Panc1 (cell line): Measurements from ENCODE around the gene SLC9A6. TPM values are rescaled to one million over a fixed set of nuclear protein-coding genes. Genes with fewer than 3 reads are reported as not detected.

Source experiments
- ATAC-seq: fragments of 200-7000 bp; cut with Tn5 transposase; 2 replicates; pipeline ENCODE4 v1.9.1; 2020; ENCODE audit warnings: mild to moderate bottlenecking, moderate library complexity
- BruUV-seq: library from RNA; stranded (reverse); fragments of 400-500 nt; replicated peaks from 2 replicates; lab custom pipeline; 2021; lab: Mats Ljungman, UMichigan
- CTCF ChIA-PET: fragments of 300-600 bp; sonication (Branson Sonifier 250); formaldehyde crosslinking; loops from one replicate; lab custom pipeline; 2022; ENCODE audit warnings: antibody characterized with exemption; lab: Charles Lee
- POLR2A ChIA-PET: fragments of 300-600 bp; sonication (Branson Sonifier 250); formaldehyde crosslinking; loops from one replicate; lab custom pipeline; 2022; ENCODE audit warnings: antibody characterized with exemption; lab: Charles Lee
- DNase-seq: peaks from one replicate; pipeline ENCODE4 v3.0.0-alpha.2; 2010; ENCODE audit warnings: low read depth, low spot score
- H3K27ac ChIP-seq: 2 replicates; pipeline ENCODE4 v1.5.1; 2011; ENCODE audit warnings: mild to moderate bottlenecking, low read length, inconsistent platforms
- H3K27me3 ChIP-seq: fragments of 200-500 bp; sonication (Bioruptor generic); 2 replicates; pipeline ENCODE4 v1.6.0; 2014; ENCODE audit warnings: low read length, inconsistent platforms; ENCODE audit not compliant: control insufficient read depth, insufficient read depth
- H3K36me3 ChIP-seq: fragments of 200-500 bp; sonication (Bioruptor generic); 2 replicates; pipeline ENCODE4 v1.5.1; 2014; ENCODE audit warnings: inconsistent platforms, mild to moderate bottlenecking, low read length, moderate library complexity; ENCODE audit not compliant: control insufficient read depth, insufficient read depth
- H3K4me1 ChIP-seq: 2 replicates; pipeline ENCODE4 v1.5.1; 2011; ENCODE audit warnings: inconsistent platforms, mild to moderate bottlenecking, low read length, moderate library complexity; ENCODE audit not compliant: control insufficient read depth, insufficient read depth
- H3K4me3 ChIP-seq, 2 experiments: 2 replicates each; pipeline ENCODE4 v1.5.1; 2011 to 2012; ENCODE audit warnings: low read depth in 2 of 2, low read length in 2 of 2, mild to moderate bottlenecking in 2 of 2, inconsistent platforms in 1 of 2, moderate library complexity in 1 of 2
- H3K9me3 ChIP-seq: fragments of 200-500 bp; sonication (Bioruptor generic); 2 replicates; pipeline ENCODE4 v1.5.1; 2014; ENCODE audit warnings: low read depth, mild to moderate bottlenecking, inconsistent platforms, low read length, moderate library complexity; ENCODE audit not compliant: control insufficient read depth, insufficient read depth
- POLR2AphosphoS5 ChIP-seq: IDR thresholded peaks from 2 replicates; pipeline ENCODE4 v1.6.1; 2012; ENCODE audit warnings: mild to moderate bottlenecking, low read depth, low read length, moderate library complexity
- SIN3A ChIP-seq: IDR thresholded peaks from 2 replicates; pipeline ENCODE4 v1.6.1; 2012; ENCODE audit warnings: low read depth, mild to moderate bottlenecking, low read length, moderate library complexity, borderline replicate concordance; ENCODE audit not compliant: insufficient read depth
- TCF7L2 ChIP-seq: IDR thresholded peaks from 2 replicates; pipeline ENCODE4 v1.6.1; 2011; ENCODE audit warnings: mild to moderate bottlenecking, low read depth, low read length, inconsistent platforms
- in situ Hi-C: cut with HindIII; loops from 2 replicates; pipeline ENCODE4 v1.10.0; 2016; ENCODE audit warnings: low sequenced_read_pairs, low pct_unique_long_range_greater_than_20kb
- intact Hi-C: fragments of 100-400 bp; cut with micrococcal nuclease; formaldehyde crosslinking; loops from one replicate; pipeline ENCODE4 v1.10.0; 2022; ENCODE audit not compliant: unreplicated experiment
- total RNA-seq: library from RNA; stranded (reverse); gene quantifications from one replicate; pipeline ENCODE4 v1.2.1, GENCODE V29; 2021; ENCODE audit not compliant: unreplicated experiment
- TF ChIP-seq, protein P1 (sequence below): fragments of 450-650 bp; IDR thresholded peaks from 2 replicates; pipeline ENCODE4 v1.5.1; 2017; ENCODE audit warnings: mild to moderate bottlenecking
- TF ChIP-seq, protein P2 (sequence below), 2 experiments: IDR thresholded peaks; 2 replicates each; pipeline ENCODE4 v1.6.1; 2011 to 2012; ENCODE audit warnings: low read depth in 2 of 2, control low read depth in 1 of 2, low read length in 1 of 2, mild to moderate bottlenecking in 1 of 2, moderate library complexity in 1 of 2; ENCODE audit not compliant: insufficient read depth in 1 of 2

Gene SLC9A6
- total RNA-seq, 1 experiment from 2014 or later = 22.0 TPM

DNA sequence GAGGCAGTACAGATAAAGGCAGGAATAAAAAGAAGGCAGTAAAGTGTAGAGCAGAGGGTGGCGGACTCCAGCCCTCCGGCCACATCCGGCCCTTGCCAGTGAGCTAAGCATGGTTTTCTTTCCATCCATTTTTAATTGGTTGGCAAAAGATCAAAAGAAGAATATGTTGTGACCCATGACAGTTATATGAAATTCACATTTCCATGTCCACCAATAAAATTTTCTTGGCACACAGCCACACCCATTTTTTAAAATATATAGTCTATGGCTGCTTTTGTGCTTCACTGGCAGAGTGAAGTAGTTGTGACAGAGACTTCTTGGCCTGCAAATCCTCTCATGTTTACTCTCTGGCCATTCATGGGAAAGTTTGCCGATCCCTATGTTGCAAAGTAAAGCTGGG lies 29.8 kb downstream of the SLC9A6 start:
- no peaks in the 10 kb centered on the region for H3K27me3 ChIP-seq
- intact Hi-C loops (no loop called here), in situ Hi-C loops (no loop called here)
- CTCF ChIA-PET = no interaction called here
- POLR2A ChIA-PET = no interaction called here
- DNase-seq (no peak), ATAC-seq (no peak)
- TF ChIP-seq, protein P1, sequence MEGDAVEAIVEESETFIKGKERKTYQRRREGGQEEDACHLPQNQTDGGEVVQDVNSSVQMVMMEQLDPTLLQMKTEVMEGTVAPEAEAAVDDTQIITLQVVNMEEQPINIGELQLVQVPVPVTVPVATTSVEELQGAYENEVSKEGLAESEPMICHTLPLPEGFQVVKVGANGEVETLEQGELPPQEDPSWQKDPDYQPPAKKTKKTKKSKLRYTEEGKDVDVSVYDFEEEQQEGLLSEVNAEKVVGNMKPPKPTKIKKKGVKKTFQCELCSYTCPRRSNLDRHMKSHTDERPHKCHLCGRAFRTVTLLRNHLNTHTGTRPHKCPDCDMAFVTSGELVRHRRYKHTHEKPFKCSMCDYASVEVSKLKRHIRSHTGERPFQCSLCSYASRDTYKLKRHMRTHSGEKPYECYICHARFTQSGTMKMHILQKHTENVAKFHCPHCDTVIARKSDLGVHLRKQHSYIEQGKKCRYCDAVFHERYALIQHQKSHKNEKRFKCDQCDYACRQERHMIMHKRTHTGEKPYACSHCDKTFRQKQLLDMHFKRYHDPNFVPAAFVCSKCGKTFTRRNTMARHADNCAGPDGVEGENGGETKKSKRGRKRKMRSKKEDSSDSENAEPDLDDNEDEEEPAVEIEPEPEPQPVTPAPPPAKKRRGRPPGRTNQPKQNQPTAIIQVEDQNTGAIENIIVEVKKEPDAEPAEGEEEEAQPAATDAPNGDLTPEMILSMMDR = no peak
- TF ChIP-seq POLR2AphosphoS5 = no peak
- TF ChIP-seq, protein P2, sequence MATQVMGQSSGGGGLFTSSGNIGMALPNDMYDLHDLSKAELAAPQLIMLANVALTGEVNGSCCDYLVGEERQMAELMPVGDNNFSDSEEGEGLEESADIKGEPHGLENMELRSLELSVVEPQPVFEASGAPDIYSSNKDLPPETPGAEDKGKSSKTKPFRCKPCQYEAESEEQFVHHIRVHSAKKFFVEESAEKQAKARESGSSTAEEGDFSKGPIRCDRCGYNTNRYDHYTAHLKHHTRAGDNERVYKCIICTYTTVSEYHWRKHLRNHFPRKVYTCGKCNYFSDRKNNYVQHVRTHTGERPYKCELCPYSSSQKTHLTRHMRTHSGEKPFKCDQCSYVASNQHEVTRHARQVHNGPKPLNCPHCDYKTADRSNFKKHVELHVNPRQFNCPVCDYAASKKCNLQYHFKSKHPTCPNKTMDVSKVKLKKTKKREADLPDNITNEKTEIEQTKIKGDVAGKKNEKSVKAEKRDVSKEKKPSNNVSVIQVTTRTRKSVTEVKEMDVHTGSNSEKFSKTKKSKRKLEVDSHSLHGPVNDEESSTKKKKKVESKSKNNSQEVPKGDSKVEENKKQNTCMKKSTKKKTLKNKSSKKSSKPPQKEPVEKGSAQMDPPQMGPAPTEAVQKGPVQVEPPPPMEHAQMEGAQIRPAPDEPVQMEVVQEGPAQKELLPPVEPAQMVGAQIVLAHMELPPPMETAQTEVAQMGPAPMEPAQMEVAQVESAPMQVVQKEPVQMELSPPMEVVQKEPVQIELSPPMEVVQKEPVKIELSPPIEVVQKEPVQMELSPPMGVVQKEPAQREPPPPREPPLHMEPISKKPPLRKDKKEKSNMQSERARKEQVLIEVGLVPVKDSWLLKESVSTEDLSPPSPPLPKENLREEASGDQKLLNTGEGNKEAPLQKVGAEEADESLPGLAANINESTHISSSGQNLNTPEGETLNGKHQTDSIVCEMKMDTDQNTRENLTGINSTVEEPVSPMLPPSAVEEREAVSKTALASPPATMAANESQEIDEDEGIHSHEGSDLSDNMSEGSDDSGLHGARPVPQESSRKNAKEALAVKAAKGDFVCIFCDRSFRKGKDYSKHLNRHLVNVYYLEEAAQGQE (IDR thresholded peaks at IDR 0.05; ENCODE audit: insufficient read depth in 1 of 2, low read depth in 2 of 2, low read length in 1 of 2) = no peak
- no peak for TF ChIP-seq SIN3A
- TF ChIP-seq TCF7L2 = no peak
- H3K4me1 ChIP-seq = no peaks in the 10 kb centered on the region
- H3K4me3 ChIP-seq = no peak overlapping the region
- H3K9me3 ChIP-seq = no peaks in the 10 kb centered on the region
- H3K27ac ChIP-seq = no peak overlapping the region
- peaks cover 2% of the 10 kb centered on the region; the same call in 1 of the 2 replicates for H3K36me3 ChIP-seq
- BruUV-seq = no TSS peak

DNA sequence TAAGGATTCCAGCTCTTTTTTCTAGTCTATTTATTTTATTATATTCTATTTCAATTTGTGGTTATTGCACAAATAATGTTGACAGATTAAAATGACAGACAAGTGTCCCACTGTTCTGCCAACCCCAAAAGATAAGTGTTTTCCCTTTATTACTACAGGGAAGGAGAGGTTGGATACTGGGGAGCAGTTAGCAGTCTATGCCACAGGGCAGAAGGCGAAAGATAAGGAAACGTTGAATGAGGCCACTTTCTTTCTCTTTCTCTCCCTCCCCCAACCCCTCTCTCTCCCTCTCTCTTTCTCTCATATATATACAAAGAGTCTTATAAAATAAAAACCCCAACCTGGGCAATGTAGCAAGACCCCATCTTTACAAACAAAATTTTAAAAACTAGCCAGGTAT lies 31.6 kb downstream of the SLC9A6 start:
- no peaks in the 10 kb centered on the region for H3K4me1 ChIP-seq
- ATAC-seq (no peak), DNase-seq (no peak)
- no peak overlapping the region for H3K27ac ChIP-seq
- H3K27me3 ChIP-seq = no peaks in the 10 kb centered on the region
- no peaks in the 10 kb centered on the region for H3K9me3 ChIP-seq
- BruUV-seq = no TSS peak
- TF ChIP-seq SIN3A (no peak), POLR2AphosphoS5 (no peak), TCF7L2 (no peak)
- TF ChIP-seq, protein P1 = no peak
- TF ChIP-seq, protein P2 (IDR thresholded peaks at IDR 0.05; ENCODE audit: insufficient read depth in 1 of 2, low read depth in 2 of 2, low read length in 1 of 2) = no peak
- in situ Hi-C loops (no loop called here), intact Hi-C loops (no loop called here)
- H3K36me3 ChIP-seq = peaks cover 2% of the 10 kb centered on the region; the same call in 1 of the 2 replicates
- ChIA-PET CTCF (no interaction called here), POLR2A (no interaction called here)
- H3K4me3 ChIP-seq = no peak overlapping the region
